Thyroid gland (tissue), 4 donors: ENCODE data around the gene ROPN1L. TPM values are rescaled to one million over a fixed set of nuclear protein-coding genes. Genes with fewer than 3 reads are reported as not detected.

ENCODE experiments used
- DNase-seq, 2 donors: peaks; one replicate each; pipeline ENCODE4 v3.0.0-alpha.2; 2019
- H3K27ac ChIP-seq, 3 donors: fragments of 200-600 bp; sonication (generic); 1 replicate in 2 of 3; 2 replicates in 1 of 3; pipeline ENCODE4 v1.5.1; 2016 to 2019; ENCODE audit warnings: mild to moderate bottlenecking in 1 of 3, moderate library complexity in 1 of 3
- H3K27me3 ChIP-seq: fragments of 200-600 bp; sonication (generic); one replicate; pipeline ENCODE4 v1.5.1; 2019
- H3K36me3 ChIP-seq, 2 donors: fragments of 200-600 bp; sonication (generic); one replicate each; pipeline ENCODE4 v1.5.1; 2016 to 2019
- H3K4me1 ChIP-seq, 2 donors: fragments of 200-600 bp; sonication (generic); one replicate each; pipeline ENCODE4 v1.5.1; 2017 to 2019
- H3K4me3 ChIP-seq, 3 donors: fragments of 200-600 bp; sonication (generic); replicated peaks in 1 of 3; 1 replicate in 2 of 3; 2 replicates in 1 of 3; pipeline ENCODE4 v1.5.1; 2016; ENCODE audit warnings: mild to moderate bottlenecking in 1 of 3
- H3K9me3 ChIP-seq: fragments of 200-600 bp; sonication (generic); one replicate; pipeline ENCODE4 v1.5.1; 2017
- POLR2A ChIP-seq, 2 donors: fragments of 450-650 bp; IDR thresholded peaks; one replicate each; pipeline ENCODE4 v1.6.1; 2017; ENCODE audit warnings: antibody characterized with exemption in 2 of 2, mild to moderate bottlenecking in 2 of 2, moderate library complexity in 1 of 2
- WGBS, 2 donors: methylation state at CpG; one replicate each; pipeline ENCODE4 v1.1.5; 2017; 5-methylcytosine and 5-hydroxymethylcytosine counted together
- intact Hi-C: fragments of 100-400 bp; cut with DNase I; formaldehyde crosslinking; loops from one replicate; pipeline ENCODE4 v1.15.1; 2023
- total RNA-seq, 4 donors: library from RNA; depleted of rRNA; stranded (reverse); fragments of >200 nt; gene quantifications; one replicate each; pipeline ENCODE4 v1.2.3, GENCODE V29; 2016
- TF ChIP-seq, protein P1 (sequence below), 6 experiments: fragments of 200-600 bp in 3 of 6; fragments of 450-650 bp in 3 of 6; sonication (generic) in 3 of 6; IDR thresholded peaks; one replicate each; pipeline ENCODE4 v1.5.1; 2016 to 2019; ENCODE audit warnings: antibody characterized with exemption in 6 of 6, mild to moderate bottlenecking in 2 of 6, inconsistent platforms in 1 of 6, moderate library complexity in 1 of 6

Gene ROPN1L
- total RNA-seq, 4 donors from 2014 or later: 2.0 to 3.0 (median 2.1) TPM; not detected in 1

- Histone ChIP-seq H3K27ac (no peak overlapping the region), H3K4me3 (no peak overlapping the region), H3K9me3 (no peaks in the 10 kb centered on the region), H3K27me3 (no peaks in the 10 kb centered on the region), H3K36me3 (no peaks in the 10 kb centered on the region), H3K4me1 (peaks cover 4 to 7% of the 10 kb centered on the region in 2 donors)
- TF ChIP-seq POLR2A (IDR thresholded peaks at IDR 0.05): no peak
- TF ChIP-seq, protein P1, sequence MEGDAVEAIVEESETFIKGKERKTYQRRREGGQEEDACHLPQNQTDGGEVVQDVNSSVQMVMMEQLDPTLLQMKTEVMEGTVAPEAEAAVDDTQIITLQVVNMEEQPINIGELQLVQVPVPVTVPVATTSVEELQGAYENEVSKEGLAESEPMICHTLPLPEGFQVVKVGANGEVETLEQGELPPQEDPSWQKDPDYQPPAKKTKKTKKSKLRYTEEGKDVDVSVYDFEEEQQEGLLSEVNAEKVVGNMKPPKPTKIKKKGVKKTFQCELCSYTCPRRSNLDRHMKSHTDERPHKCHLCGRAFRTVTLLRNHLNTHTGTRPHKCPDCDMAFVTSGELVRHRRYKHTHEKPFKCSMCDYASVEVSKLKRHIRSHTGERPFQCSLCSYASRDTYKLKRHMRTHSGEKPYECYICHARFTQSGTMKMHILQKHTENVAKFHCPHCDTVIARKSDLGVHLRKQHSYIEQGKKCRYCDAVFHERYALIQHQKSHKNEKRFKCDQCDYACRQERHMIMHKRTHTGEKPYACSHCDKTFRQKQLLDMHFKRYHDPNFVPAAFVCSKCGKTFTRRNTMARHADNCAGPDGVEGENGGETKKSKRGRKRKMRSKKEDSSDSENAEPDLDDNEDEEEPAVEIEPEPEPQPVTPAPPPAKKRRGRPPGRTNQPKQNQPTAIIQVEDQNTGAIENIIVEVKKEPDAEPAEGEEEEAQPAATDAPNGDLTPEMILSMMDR (IDR thresholded peaks at IDR 0.05): no peak
- DNase-seq: no peak
- intact Hi-C loops: no loop called here
- WGBS, 2 donors: 71 to 73% methylated on average over 8 of the region's 8 CpGs
Observed at GRCh38 chr5:10445352-10445751, 3.7 kb downstream of the ROPN1L start.

DNA sequence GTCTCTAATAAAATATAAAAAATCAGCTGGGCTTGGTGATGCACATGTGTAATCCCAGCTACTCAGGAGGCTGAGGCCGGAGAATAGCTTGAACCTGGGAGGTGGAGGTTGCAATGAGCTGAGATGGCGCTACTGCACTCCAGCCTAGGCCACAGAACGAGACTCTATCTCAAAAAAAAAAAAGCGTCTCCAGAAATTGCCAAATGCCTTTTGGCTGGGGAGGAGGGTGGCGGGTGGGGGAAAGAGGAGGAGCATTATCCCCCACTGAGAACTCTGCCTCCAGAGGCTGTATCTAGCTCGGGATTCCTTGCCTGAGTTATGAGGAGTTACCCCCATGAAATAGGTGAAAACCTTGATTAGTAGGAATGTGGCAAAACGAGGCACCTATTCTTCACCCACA, 4.8 kb downstream of the ROPN1L start:
- DNase-seq: no peak
- H3K4me1 ChIP-seq: peaks cover 0 to 7% of the 10 kb centered on the region in 2 donors
- TF ChIP-seq, protein P1 (IDR thresholded peaks at IDR 0.05): no peak
- TF ChIP-seq POLR2A (IDR thresholded peaks at IDR 0.05): no peak
- no peak overlapping the region for H3K4me3 ChIP-seq
- no peaks in the 10 kb centered on the region for H3K27me3 ChIP-seq
- WGBS, 2 donors: 84 to 85% methylated on average over 7 of the region's 7 CpGs
- no peak overlapping the region for H3K27ac ChIP-seq
- no peaks in the 10 kb centered on the region for H3K36me3 ChIP-seq
- intact Hi-C loops: no loop called here
- H3K9me3 ChIP-seq: no peaks in the 10 kb centered on the region

GRCh38 chr5:10447041-10447440, 5.4 kb downstream of the ROPN1L start:
- H3K36me3 ChIP-seq: no peaks in the 10 kb centered on the region
- 97 to 98% methylated on average over 4 of the region's 4 CpGs for WGBS, 2 donors
- no peaks in the 10 kb centered on the region for H3K9me3 ChIP-seq
- no peak for DNase-seq
- H3K27me3 ChIP-seq: no peaks in the 10 kb centered on the region
- H3K4me1 ChIP-seq: peaks cover 0 to 7% of the 10 kb centered on the region in 2 donors
- H3K4me3 ChIP-seq: no peak overlapping the region
- H3K27ac ChIP-seq: no peak overlapping the region
- TF ChIP-seq POLR2A (IDR thresholded peaks at IDR 0.05): no peak
- TF ChIP-seq, protein P1 (IDR thresholded peaks at IDR 0.05): no peak
- intact Hi-C loops: no loop called here

- TF ChIP-seq, protein P1 (IDR thresholded peaks at IDR 0.05): no peak
- TF ChIP-seq POLR2A (IDR thresholded peaks at IDR 0.05): no peak
- H3K4me3 ChIP-seq: no peak overlapping the region
- intact Hi-C loops: no loop called here
- H3K27me3 ChIP-seq: no peaks in the 10 kb centered on the region
- no peaks in the 10 kb centered on the region for H3K9me3 ChIP-seq
- WGBS, 2 donors: 98 to 99% methylated on average over 11 of the region's 11 CpGs
- H3K4me1 ChIP-seq: peaks cover 0 to 8% of the 10 kb centered on the region in 2 donors
- no peak for DNase-seq
- H3K36me3 ChIP-seq: no peaks in the 10 kb centered on the region
- H3K27ac ChIP-seq: no peak overlapping the region
Observed at GRCh38 chr5:10448754-10449360, 7.2 kb downstream of the ROPN1L start.

- WGBS, 2 donors: 89 to 91% methylated on average over 9 of the region's 9 CpGs
- DNase-seq: no peak
Observed at GRCh38 chr5:10451137-10451824, 9.6 kb downstream of the ROPN1L start.

More at GRCh38 chr5:10451137-10451824, 9.6 kb downstream of the ROPN1L start:
- no peak overlapping the region for H3K27ac ChIP-seq
- H3K4me1 ChIP-seq: peaks cover 0 to 12% of the 10 kb centered on the region in 2 donors
- H3K36me3 ChIP-seq: no peaks in the 10 kb centered on the region
- no peaks in the 10 kb centered on the region for H3K9me3 ChIP-seq
- no peak for TF ChIP-seq POLR2A (IDR thresholded peaks at IDR 0.05)
- TF ChIP-seq, protein P1 (IDR thresholded peaks at IDR 0.05): no peak
- H3K4me3 ChIP-seq: no peak overlapping the region
- intact Hi-C loops: loop anchor here (5.0 kb wide), 1 partner anchor 176 kb away; no protein-coding TSS in a partner anchor
- H3K27me3 ChIP-seq: no peaks in the 10 kb centered on the region
